HepG2 (cell line): Measurements from ENCODE around the gene C22orf42. TPM values are rescaled to one million over a fixed set of nuclear protein-coding genes. Genes with fewer than 3 reads are reported as not detected.

Source experiments
- ATRX ChIP-seq: sonication (generic); formaldehyde crosslinking; IDR thresholded peaks from 2 replicates; pipeline ENCODE4 v1.4.0; 2020; ENCODE audit warnings: missing genetic modification reagents, borderline replicate concordance
- CC2D1A ChIP-seq: sonication (generic); formaldehyde crosslinking; IDR thresholded peaks from 2 replicates; pipeline ENCODE4 v1.8.1; 2023; ENCODE audit warnings: mild to moderate bottlenecking, missing genetic modification reagents
- HOXA5 ChIP-seq: sonication (generic); formaldehyde crosslinking; IDR thresholded peaks from 2 replicates; pipeline ENCODE4 v1.4.0; 2020; ENCODE audit warnings: missing genetic modification reagents
- HOXA9 ChIP-seq: sonication (generic); formaldehyde crosslinking; IDR thresholded peaks from 2 replicates; pipeline ENCODE4 v1.8.1; 2022; ENCODE audit warnings: missing genetic modification reagents, mild to moderate bottlenecking, moderate library complexity, borderline replicate concordance
- REL ChIP-seq: sonication (generic); formaldehyde crosslinking; conservative IDR thresholded peaks from 2 replicates; pipeline ENCODE4 v1.8.0; 2022; ENCODE audit warnings: mild to moderate bottlenecking, missing genetic modification reagents, moderate library complexity
- RXRA ChIP-seq: sonication (generic); formaldehyde crosslinking; IDR thresholded peaks from 2 replicates; pipeline ENCODE4 v1.5.1; 2020; ENCODE audit warnings: missing genetic modification reagents
- SOX5 ChIP-seq: IDR thresholded peaks from 2 replicates; pipeline ENCODE4 v1.6.1; 2016; ENCODE audit warnings: borderline replicate concordance
- ZNF30 ChIP-seq: sonication (generic); formaldehyde crosslinking; IDR thresholded peaks from 2 replicates; pipeline ENCODE4 v1.5.0; 2020; ENCODE audit warnings: mild to moderate bottlenecking, missing genetic modification reagents
- ZNF331 ChIP-seq: sonication (generic); formaldehyde crosslinking; IDR thresholded peaks from 2 replicates; pipeline ENCODE4 v1.4.0; 2020; ENCODE audit warnings: missing genetic modification reagents
- ZNF557 ChIP-seq: sonication (generic); formaldehyde crosslinking; IDR thresholded peaks from 2 replicates; pipeline ENCODE4 v1.4.0; 2020; ENCODE audit warnings: missing genetic modification reagents
- ZSCAN22 ChIP-seq: sonication (generic); formaldehyde crosslinking; IDR thresholded peaks from 2 replicates; pipeline ENCODE4 v1.4.0; 2020; ENCODE audit warnings: mild to moderate bottlenecking, missing genetic modification reagents
- polyA plus RNA-seq, 8 experiments: library from polyadenylated mRNA; depleted of rRNA in 3 of 8; stranded (reverse) in 7 of 8; unstranded in 1 of 8; fragments of >200 nt; fragmentation: Illumina TruSeq in 4 of 8; extraction: Trizol in 4 of 8; gene quantifications; 2 replicates each; pipeline versions ENCODE4 v1.2.1 to v1.2.3, GENCODE V29; 2011 to 2016; ENCODE audit warnings: low read depth in 4 of 8, missing spikeins in 1 of 8, mixed read lengths in 1 of 8; ENCODE audit not compliant: insufficient read depth in 1 of 8
- total RNA-seq, 5 experiments: library from RNA; depleted of rRNA; stranded (reverse); fragments of >200 nt; fragmentation: Illumina TruSeq; extraction: Trizol; gene quantifications; 2 replicates each; pipeline ENCODE4 v1.2.3, GENCODE V29; 2016; ENCODE audit warnings: low read depth in 1 of 5
- TF ChIP-seq, protein P1 (sequence below): sonication (generic); formaldehyde crosslinking; IDR thresholded peaks from 2 replicates; pipeline ENCODE4 v1.4.0; 2020; ENCODE audit warnings: missing genetic modification reagents, borderline replicate concordance
- TF ChIP-seq, protein P2 (sequence below): sonication (generic); formaldehyde crosslinking; IDR thresholded peaks from 2 replicates; pipeline ENCODE4 v1.8.0; 2022; ENCODE audit warnings: mild to moderate bottlenecking, missing genetic modification reagents, moderate library complexity
- TF ChIP-seq, protein P3 (sequence below): sonication (generic); formaldehyde crosslinking; IDR thresholded peaks from 2 replicates; pipeline ENCODE4 v1.9.0; 2021; ENCODE audit warnings: missing genetic modification reagents, borderline replicate concordance
- TF ChIP-seq, protein P4 (sequence below): sonication (generic); formaldehyde crosslinking; IDR thresholded peaks from 2 replicates; pipeline ENCODE4 v1.5.1; 2020; ENCODE audit warnings: mild to moderate bottlenecking, missing genetic modification reagents, moderate library complexity
- TF ChIP-seq, protein P5 (sequence below): sonication (generic); formaldehyde crosslinking; conservative IDR thresholded peaks from 2 replicates; pipeline ENCODE4 v1.4.0; 2020; ENCODE audit warnings: missing genetic modification reagents
- TF ChIP-seq, protein P6 (sequence below): sonication (generic); IDR thresholded peaks from 2 replicates; pipeline ENCODE4 v1.6.1; 2016; ENCODE audit warnings: low read depth, borderline replicate concordance
- TF ChIP-seq, protein P7 (sequence below): sonication (generic); formaldehyde crosslinking; IDR thresholded peaks from 2 replicates; pipeline ENCODE4 v1.5.0; 2020; ENCODE audit warnings: missing genetic modification reagents

C22orf42 gene
- total and polyA plus RNA-seq, 2 of the 13 experiments (the other 11 are each of a cell fraction or from before 2014, with no cell fraction given): not detected

DNA sequence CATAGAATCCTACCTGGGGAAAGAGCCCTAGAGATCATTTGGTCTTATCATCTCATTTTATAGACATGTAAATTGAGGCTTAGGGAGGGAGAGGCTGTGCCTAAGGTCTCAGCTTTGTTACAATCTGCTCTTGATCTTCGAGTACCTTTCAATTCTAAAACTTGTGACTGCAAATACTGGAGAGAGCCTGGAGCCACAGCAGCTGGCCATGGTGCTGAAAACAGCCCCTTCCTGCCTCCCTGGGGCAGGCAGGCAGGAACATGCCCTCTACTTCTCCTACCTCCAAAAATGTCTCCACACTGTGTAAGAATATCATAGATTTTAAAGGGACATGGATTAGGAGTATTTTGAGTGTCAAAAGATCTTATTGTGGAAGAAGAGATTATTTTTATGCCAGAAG is 52.2 kb downstream of the C22orf42 start (continued):
- TF ChIP-seq, protein P1, sequence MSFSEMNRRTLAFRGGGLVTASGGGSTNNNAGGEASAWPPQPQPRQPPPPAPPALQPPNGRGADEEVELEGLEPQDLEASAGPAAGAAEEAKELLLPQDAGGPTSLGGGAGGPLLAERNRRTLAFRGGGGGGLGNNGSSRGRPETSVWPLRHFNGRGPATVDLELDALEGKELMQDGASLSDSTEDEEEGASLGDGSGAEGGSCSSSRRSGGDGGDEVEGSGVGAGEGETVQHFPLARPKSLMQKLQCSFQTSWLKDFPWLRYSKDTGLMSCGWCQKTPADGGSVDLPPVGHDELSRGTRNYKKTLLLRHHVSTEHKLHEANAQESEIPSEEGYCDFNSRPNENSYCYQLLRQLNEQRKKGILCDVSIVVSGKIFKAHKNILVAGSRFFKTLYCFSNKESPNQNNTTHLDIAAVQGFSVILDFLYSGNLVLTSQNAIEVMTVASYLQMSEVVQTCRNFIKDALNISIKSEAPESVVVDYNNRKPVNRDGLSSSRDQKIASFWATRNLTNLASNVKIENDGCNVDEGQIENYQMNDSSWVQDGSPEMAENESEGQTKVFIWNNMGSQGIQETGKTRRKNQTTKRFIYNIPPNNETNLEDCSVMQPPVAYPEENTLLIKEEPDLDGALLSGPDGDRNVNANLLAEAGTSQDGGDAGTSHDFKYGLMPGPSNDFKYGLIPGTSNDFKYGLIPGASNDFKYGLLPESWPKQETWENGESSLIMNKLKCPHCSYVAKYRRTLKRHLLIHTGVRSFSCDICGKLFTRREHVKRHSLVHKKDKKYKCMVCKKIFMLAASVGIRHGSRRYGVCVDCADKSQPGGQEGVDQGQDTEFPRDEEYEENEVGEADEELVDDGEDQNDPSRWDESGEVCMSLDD: no peak
- no peak for TF ChIP-seq ZNF557 (CRISPR knock-in tag)
- TF ChIP-seq ZNF331: 0 out of 2 replicates have a peak, but pooled peaks have one; percentile 36
- no peak for TF ChIP-seq ZSCAN22 (CRISPR knock-in tag)
- TF ChIP-seq, protein P2, sequence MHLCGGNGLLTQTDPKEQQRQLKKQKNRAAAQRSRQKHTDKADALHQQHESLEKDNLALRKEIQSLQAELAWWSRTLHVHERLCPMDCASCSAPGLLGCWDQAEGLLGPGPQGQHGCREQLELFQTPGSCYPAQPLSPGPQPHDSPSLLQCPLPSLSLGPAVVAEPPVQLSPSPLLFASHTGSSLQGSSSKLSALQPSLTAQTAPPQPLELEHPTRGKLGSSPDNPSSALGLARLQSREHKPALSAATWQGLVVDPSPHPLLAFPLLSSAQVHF (CRISPR knock-in tag): no peak
- TF ChIP-seq CC2D1A (CRISPR knock-in tag): no peak
- TF ChIP-seq RXRA: no peak
- TF ChIP-seq, protein P3, sequence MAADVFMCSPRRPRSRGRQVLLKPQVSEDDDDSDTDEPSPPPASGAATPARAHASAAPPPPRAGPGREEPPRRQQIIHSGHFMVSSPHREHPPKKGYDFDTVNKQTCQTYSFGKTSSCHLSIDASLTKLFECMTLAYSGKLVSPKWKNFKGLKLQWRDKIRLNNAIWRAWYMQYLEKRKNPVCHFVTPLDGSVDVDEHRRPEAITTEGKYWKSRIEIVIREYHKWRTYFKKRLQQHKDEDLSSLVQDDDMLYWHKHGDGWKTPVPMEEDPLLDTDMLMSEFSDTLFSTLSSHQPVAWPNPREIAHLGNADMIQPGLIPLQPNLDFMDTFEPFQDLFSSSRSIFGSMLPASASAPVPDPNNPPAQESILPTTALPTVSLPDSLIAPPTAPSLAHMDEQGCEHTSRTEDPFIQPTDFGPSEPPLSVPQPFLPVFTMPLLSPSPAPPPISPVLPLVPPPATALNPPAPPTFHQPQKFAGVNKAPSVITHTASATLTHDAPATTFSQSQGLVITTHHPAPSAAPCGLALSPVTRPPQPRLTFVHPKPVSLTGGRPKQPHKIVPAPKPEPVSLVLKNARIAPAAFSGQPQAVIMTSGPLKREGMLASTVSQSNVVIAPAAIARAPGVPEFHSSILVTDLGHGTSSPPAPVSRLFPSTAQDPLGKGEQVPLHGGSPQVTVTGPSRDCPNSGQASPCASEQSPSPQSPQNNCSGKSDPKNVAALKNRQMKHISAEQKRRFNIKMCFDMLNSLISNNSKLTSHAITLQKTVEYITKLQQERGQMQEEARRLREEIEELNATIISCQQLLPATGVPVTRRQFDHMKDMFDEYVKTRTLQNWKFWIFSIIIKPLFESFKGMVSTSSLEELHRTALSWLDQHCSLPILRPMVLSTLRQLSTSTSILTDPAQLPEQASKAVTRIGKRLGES (CRISPR knock-in tag): no peak
- peak; percentile 36; the same call in 1 of the 2 replicates for TF ChIP-seq HOXA5
- TF ChIP-seq HOXA9 (CRISPR knock-in tag): no peak
- no peak for TF ChIP-seq REL
- TF ChIP-seq, protein P4, sequence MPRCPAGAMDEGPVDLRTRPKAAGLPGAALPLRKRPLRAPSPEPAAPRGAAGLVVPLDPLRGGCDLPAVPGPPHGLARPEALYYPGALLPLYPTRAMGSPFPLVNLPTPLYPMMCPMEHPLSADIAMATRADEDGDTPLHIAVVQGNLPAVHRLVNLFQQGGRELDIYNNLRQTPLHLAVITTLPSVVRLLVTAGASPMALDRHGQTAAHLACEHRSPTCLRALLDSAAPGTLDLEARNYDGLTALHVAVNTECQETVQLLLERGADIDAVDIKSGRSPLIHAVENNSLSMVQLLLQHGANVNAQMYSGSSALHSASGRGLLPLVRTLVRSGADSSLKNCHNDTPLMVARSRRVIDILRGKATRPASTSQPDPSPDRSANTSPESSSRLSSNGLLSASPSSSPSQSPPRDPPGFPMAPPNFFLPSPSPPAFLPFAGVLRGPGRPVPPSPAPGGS (CRISPR knock-in tag): no peak
- TF ChIP-seq, protein P5, sequence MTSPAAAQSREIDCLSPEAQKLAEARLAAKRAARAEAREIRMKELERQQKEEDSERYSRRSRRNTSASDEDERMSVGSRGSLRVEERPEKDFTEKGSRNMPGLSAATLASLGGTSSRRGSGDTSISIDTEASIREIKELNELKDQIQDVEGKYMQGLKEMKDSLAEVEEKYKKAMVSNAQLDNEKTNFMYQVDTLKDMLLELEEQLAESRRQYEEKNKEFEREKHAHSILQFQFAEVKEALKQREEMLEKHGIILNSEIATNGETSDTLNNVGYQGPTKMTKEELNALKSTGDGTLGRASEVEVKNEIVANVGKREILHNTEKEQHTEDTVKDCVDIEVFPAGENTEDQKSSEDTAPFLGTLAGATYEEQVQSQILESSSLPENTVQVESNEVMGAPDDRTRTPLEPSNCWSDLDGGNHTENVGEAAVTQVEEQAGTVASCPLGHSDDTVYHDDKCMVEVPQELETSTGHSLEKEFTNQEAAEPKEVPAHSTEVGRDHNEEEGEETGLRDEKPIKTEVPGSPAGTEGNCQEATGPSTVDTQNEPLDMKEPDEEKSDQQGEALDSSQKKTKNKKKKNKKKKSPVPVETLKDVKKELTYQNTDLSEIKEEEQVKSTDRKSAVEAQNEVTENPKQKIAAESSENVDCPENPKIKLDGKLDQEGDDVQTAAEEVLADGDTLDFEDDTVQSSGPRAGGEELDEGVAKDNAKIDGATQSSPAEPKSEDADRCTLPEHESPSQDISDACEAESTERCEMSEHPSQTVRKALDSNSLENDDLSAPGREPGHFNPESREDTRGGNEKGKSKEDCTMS: no peak
- no peak for TF ChIP-seq ZNF30
- TF ChIP-seq SOX5 (CRISPR knock-in tag): no peak
- TF ChIP-seq ATRX (CRISPR knock-in tag): no peak
- TF ChIP-seq, protein P6, sequence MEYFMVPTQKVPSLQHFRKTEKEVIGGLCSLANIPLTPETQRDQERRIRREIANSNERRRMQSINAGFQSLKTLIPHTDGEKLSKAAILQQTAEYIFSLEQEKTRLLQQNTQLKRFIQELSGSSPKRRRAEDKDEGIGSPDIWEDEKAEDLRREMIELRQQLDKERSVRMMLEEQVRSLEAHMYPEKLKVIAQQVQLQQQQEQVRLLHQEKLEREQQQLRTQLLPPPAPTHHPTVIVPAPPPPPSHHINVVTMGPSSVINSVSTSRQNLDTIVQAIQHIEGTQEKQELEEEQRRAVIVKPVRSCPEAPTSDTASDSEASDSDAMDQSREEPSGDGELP: no peak
- TF ChIP-seq, protein P7, sequence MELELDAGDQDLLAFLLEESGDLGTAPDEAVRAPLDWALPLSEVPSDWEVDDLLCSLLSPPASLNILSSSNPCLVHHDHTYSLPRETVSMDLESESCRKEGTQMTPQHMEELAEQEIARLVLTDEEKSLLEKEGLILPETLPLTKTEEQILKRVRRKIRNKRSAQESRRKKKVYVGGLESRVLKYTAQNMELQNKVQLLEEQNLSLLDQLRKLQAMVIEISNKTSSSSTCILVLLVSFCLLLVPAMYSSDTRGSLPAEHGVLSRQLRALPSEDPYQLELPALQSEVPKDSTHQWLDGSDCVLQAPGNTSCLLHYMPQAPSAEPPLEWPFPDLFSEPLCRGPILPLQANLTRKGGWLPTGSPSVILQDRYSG: no peak
